K562 (cell line): Measurements from ENCODE around the gene HDAC7. TPM values are rescaled to one million over a fixed set of nuclear protein-coding genes. Genes with fewer than 3 reads are reported as not detected.
A peak's percentile ranks its signal among the peaks of the same experiment; 100 is the strongest.

Experiments used
- ATAC-seq: fragments of 200-7000 bp; cut with Tn5 transposase; 3 replicates; pipeline ENCODE4 v1.9.1; 2020; ENCODE audit warnings: moderate library complexity
- BruUV-seq: library from RNA; stranded (reverse); fragments of 400-500 nt; replicated peaks from 2 replicates; lab custom pipeline; 2021; lab: Mats Ljungman, UMichigan
- CTCF ChIA-PET: fragments of 300-600 bp; formaldehyde crosslinking; extraction: SDS; loops from one replicate; lab custom pipeline; 2021; ENCODE audit warnings: low intra/inter-chr PET ratio; lab: Yijun Ruan, JAX
- POLR2A ChIA-PET: fragments of 300-600, 350-650 bp; sonication (Branson Sonifier 250); formaldehyde crosslinking; extraction: SDS; loops from one replicate; lab custom pipeline; 2021; ENCODE audit warnings: antibody characterized with exemption, inconsistent platforms; lab: Yijun Ruan, JAX
- DNase-seq, 4 experiments: peaks; one replicate each; pipeline versions ENCODE4 v3.0.0 to v3.0.0-alpha.2; 2011 to 2018; ENCODE audit warnings: low spot score in 3 of 4, mixed read lengths in 3 of 4; ENCODE audit errors: extremely low read depth in 1 of 4
- FAIRE-seq: peaks from 2 replicates; lab custom pipeline; 2011; peaks lifted over from hg19 to GRCh38; lab: Jason Lieb, UNC
- H2AFZ ChIP-seq: 2 replicates; pipeline ENCODE4 v1.6.0; 2011; ENCODE audit warnings: low read depth, low read length, control low read depth, inconsistent platforms
- H3K27ac ChIP-seq: fragments of 200-600 bp; 3 replicates; pipeline ENCODE4 v1.8.0; 2011; ENCODE audit warnings: low read depth, mild to moderate bottlenecking, control low read depth, inconsistent platforms, low read length, moderate library complexity, mixed read lengths; ENCODE audit errors: extremely low read depth
- H3K27me3 ChIP-seq, 2 experiments: fragments of 300-600 bp in 1 of 2; 2 replicates in 1 of 2; 3 replicates in 1 of 2; pipeline versions ENCODE4 v1.6.0 to v1.8.0; 2011; ENCODE audit warnings: inconsistent platforms in 2 of 2, low read length in 2 of 2, mild to moderate bottlenecking in 1 of 2, mixed read lengths in 1 of 2, moderate library complexity in 1 of 2; ENCODE audit not compliant: control insufficient read depth in 2 of 2, insufficient read depth in 2 of 2
- H3K36me3 ChIP-seq: fragments of 300-600 bp; 3 replicates; pipeline ENCODE4 v1.8.0; 2011; ENCODE audit warnings: mild to moderate bottlenecking, low read length, inconsistent platforms; ENCODE audit not compliant: control insufficient read depth, insufficient read depth
- H3K4me1 ChIP-seq, 2 experiments: fragments of 200-600 bp in 1 of 2; replicated peaks in 1 of 2; 2 replicates in 1 of 2; 3 replicates in 1 of 2; pipeline versions ENCODE4 v1.5.1 to v1.8.0; 2011; ENCODE audit warnings: inconsistent platforms in 2 of 2, low read length in 2 of 2, mild to moderate bottlenecking in 1 of 2, mixed read lengths in 1 of 2, moderate library complexity in 1 of 2; ENCODE audit not compliant: control insufficient read depth in 2 of 2, insufficient read depth in 2 of 2
- H3K4me2 ChIP-seq: 2 replicates; pipeline ENCODE4 v1.6.1; 2011; ENCODE audit warnings: low read length, control low read depth, inconsistent platforms, mixed read lengths; ENCODE audit not compliant: insufficient read depth
- H3K4me3 ChIP-seq: fragments of 200-600 bp; sonication (generic), shearing (Covaris generic); 2 replicates; pipeline ENCODE4 v1.5.1; 2016; ENCODE audit warnings: control low read depth, inconsistent platforms
- H3K79me2 ChIP-seq: fragments of 200-600 bp; 3 replicates; pipeline ENCODE4 v1.8.0; 2011; ENCODE audit warnings: low read length, inconsistent platforms; ENCODE audit not compliant: control insufficient read depth, insufficient read depth
- H3K9ac ChIP-seq, 2 experiments: 2 replicates each; pipeline versions ENCODE4 v1.6.0 to v1.6.1; 2011; ENCODE audit warnings: low read depth in 2 of 2, low read length in 2 of 2, control low read depth in 1 of 2, inconsistent platforms in 1 of 2, mild to moderate bottlenecking in 1 of 2, mixed read lengths in 1 of 2; ENCODE audit not compliant: insufficient read depth in 1 of 2
- H3K9me1 ChIP-seq: one replicate; pipeline ENCODE4 v1.6.0; 2011; ENCODE audit warnings: inconsistent platforms, mild to moderate bottlenecking, low read length, moderate library complexity; ENCODE audit not compliant: control insufficient read depth, insufficient read depth
- H3K9me3 ChIP-seq: replicated peaks from 2 replicates; pipeline ENCODE4 v1.5.1; 2011; ENCODE audit warnings: low read depth, low read length, inconsistent platforms; ENCODE audit not compliant: control insufficient read depth, insufficient read depth
- H4K20me1 ChIP-seq: replicated peaks from 2 replicates; pipeline ENCODE4 v1.6.1; 2011; ENCODE audit warnings: low read length, inconsistent platforms, mixed read lengths; ENCODE audit not compliant: control insufficient read depth, insufficient read depth
- KLF13 ChIP-seq: fragments of 450-650 bp; IDR thresholded peaks from 2 replicates; pipeline ENCODE4 v1.6.1; 2016; ENCODE audit warnings: missing genetic modification characterization, low read depth, mild to moderate bottlenecking, missing compliant biosample characterization, moderate library complexity, borderline replicate concordance
- POLR2G ChIP-seq: fragments of 200-400 bp; formaldehyde crosslinking; IDR thresholded peaks from 2 replicates; pipeline ENCODE4 v1.6.1; 2017; ENCODE audit warnings: low read depth, mild to moderate bottlenecking, antibody characterized with exemption, low read length, moderate library complexity
- ZNF584 ChIP-seq: fragments of 200-800 bp; sonication (Bioruptor generic); IDR thresholded peaks from 2 replicates; pipeline ENCODE4 v1.6.1; 2016; ENCODE audit warnings: low read depth, mild to moderate bottlenecking, missing genetic modification characterization, missing compliant biosample characterization
- WGBS: fragments of 100-300 bp; shearing (Covaris generic); methylation state at CpG from one replicate; pipeline ENCODE4 v1.1.6; 2016; ENCODE audit warnings: low coverage, mixed read lengths; ENCODE audit not compliant: insufficient coverage; ENCODE audit errors: missing lambda C conversion rate; 5-methylcytosine and 5-hydroxymethylcytosine counted together
- in situ Hi-C: fragments of 300-500 bp; cut with MboI; formaldehyde crosslinking; loops from 4 replicates; pipeline ENCODE4 v1.15.0; 2018; ENCODE audit warnings: inconsistent platforms, mixed read lengths
- intact Hi-C: fragments of 100-400 bp; cut with micrococcal nuclease; formaldehyde crosslinking; loops from 2 replicates; pipeline ENCODE4 v1.14.2; 2022
- polyA plus RNA-seq, 8 experiments: library from polyadenylated mRNA; depleted of rRNA in 4 of 8; stranded (reverse) in 5 of 8; unstranded in 3 of 8; fragments of >200 nt; fragmentation: Nextera tagmentation in 2 of 8; fragmentation: Illumina TruSeq in 1 of 8; extraction: Ambion mirVana in 2 of 8; extraction: Trizol in 1 of 8; gene quantifications; 2 replicates each; pipeline versions ENCODE4 v1.2.1 to v1.2.3, GENCODE V29; 2011 to 2014; ENCODE audit warnings: inconsistent platforms in 1 of 8, missing spikeins in 1 of 8
- total RNA-seq, 7 experiments: library from RNA; depleted of rRNA in 6 of 7; stranded (reverse); fragments of >200 nt in 6 of 7; fragmentation: Illumina TruSeq in 2 of 7; extraction: Trizol in 2 of 7; gene quantifications; 2 replicates each; pipeline versions ENCODE4 v1.2.1 to v1.2.3, GENCODE V29; 2011 to 2021; ENCODE audit warnings: low replicate concordance in 1 of 7

The HDAC7 gene
- total and polyA plus RNA-seq, 9 of the 15 experiments (the other 6 are each of a cell fraction or from before 2014, with no cell fraction given), result 2.5 to 129 (median 31.1) TPM

DNA sequence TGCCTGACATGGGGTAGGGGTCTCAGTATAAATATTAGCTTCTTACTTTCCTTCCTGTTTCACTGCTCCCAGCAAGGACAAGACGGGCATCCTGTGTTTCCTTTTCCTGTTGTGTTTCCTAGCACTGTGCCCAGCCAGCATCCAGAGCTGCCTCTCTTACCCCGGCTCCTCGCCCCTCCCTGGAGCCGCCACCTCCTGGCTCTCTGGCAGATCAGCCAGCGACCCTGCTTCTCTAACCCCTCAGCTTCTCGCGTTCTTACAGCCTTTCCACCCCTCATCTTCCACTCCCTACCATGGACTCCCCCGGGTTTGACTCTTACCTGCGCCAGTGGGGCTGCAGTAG is 17.8 kb downstream of the HDAC7 start:
- WGBS, result 92% methylated on average over 5 of the region's 9 CpGs
- no TSS peak for BruUV-seq
- no peak overlapping the region for H3K27ac ChIP-seq
- H3K79me2 ChIP-seq, result peaks cover 80% of the 10 kb centered on the region
- CTCF ChIA-PET, result no interaction called here
- H3K9me1 ChIP-seq, result peaks cover 5% of the 10 kb centered on the region
- H3K36me3 ChIP-seq, result peaks cover 92% of the 10 kb centered on the region; the same call in 2 of the 3 replicates
- no peaks in the 10 kb centered on the region for H3K27me3 ChIP-seq
- no peak overlapping the region for H3K4me3 ChIP-seq
- H3K9me3 ChIP-seq, result no peaks in the 10 kb centered on the region
- H3K4me1 ChIP-seq, result peaks cover 2 to 48% of the 10 kb centered on the region in 2 experiments
- no peak for ATAC-seq
- H3K9ac ChIP-seq, result 0 out of 4 replicates have a peak overlapping the region, but pooled peaks of 1 of the 2 experiments have one; percentile 63
- FAIRE-seq, result no peak
- POLR2A ChIA-PET, result interaction anchor here (0.6 to 1.4 kb wide), 4 partner anchors 9 to 32 kb away, joined by 3 to 4 read pairs (median 3); no protein-coding TSS in a partner anchor
- intact Hi-C loops, result no loop called here
- H4K20me1 ChIP-seq, result peaks cover 7% of the 10 kb centered on the region; the same call in 1 of the 2 replicates
- TF ChIP-seq POLR2G (peak; percentile 44; the same call in 1 of the 2 replicates), KLF13 (tag) (no peak)
- TF ChIP-seq, all 486 proteins: peak for 1
- no peak for DNase-seq
- no peak overlapping the region for H3K4me2 ChIP-seq
- H2AFZ ChIP-seq, result no peak overlapping the region
- in situ Hi-C loops, result no loop called here

DNA sequence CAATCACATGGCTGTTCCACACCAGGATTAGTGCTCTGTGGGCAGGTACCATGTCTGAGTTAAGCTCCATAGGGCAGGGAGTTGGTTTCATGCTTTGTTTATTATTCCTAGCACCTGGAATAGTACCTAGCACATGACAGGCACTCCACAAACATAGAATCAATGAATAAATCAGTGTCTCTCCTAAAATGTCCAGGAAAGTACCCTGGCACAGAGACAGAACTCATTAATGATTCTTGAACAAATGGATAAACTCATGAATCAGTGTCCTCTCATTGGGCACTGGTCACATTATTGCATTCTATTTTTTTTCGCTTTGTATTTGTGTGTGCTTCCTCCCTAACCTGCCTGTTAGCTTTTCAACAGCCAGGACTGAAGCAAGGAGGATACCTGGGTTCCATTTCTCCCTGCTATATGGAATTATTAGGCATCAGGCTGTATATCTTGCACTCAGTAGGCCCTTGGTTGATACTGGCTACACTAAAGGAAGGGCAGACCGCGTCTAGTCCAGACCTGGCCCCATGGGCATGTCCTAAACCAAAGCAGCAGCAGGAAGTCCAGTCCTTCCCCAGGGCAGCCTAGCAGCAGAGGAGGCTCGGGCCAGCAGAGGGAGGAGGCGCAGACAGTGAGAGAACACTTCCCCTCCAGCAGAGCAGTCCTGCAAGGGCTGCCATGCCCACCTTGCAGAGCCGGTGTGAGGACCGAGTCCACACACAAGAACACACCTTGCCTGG is 18.4 kb downstream of the HDAC7 start:
- POLR2A ChIA-PET, result interaction anchor here (0.6 to 1.4 kb wide), 3 partner anchors 11 to 97 kb away, joined by 3 read pairs; no protein-coding TSS in a partner anchor

More for the DNA sequence above, 18.4 kb downstream of the HDAC7 start:
- TF ChIP-seq ZNF584 (CRISPR knock-in tag), result no peak
- TF ChIP-seq POLR2G, result peak; percentile 34; the same call in 1 of the 2 replicates
- ATAC-seq, result no peak
- FAIRE-seq, result no peak
- BruUV-seq, result no TSS peak
- peaks cover 97% of the 10 kb centered on the region; the same call in 2 of the 3 replicates for H3K36me3 ChIP-seq
- DNase-seq, result no peak
- CTCF ChIA-PET, result interaction anchor here (0.9 kb wide), 1 partner anchor 37 kb away, joined by 3 read pairs; no protein-coding TSS in a partner anchor
- H3K4me3 ChIP-seq, result no peak overlapping the region
- peaks cover 5% of the 10 kb centered on the region for H3K9me1 ChIP-seq
- in situ Hi-C loops, result no loop called here
- peaks cover 7% of the 10 kb centered on the region; the same call in 1 of the 2 replicates for H4K20me1 ChIP-seq
- no peak overlapping the region for H3K27ac ChIP-seq
- intact Hi-C loops, result no loop called here
- no peak overlapping the region for H2AFZ ChIP-seq
- no peak overlapping the region for H3K4me2 ChIP-seq
- 91% methylated on average over 7 of the region's 7 CpGs for WGBS
- peaks cover 2 to 46% of the 10 kb centered on the region in 2 experiments for H3K4me1 ChIP-seq
- peaks cover 75% of the 10 kb centered on the region for H3K79me2 ChIP-seq
- H3K9ac ChIP-seq, result 0 out of 4 replicates have a peak overlapping the region, but pooled peaks of 1 of the 2 experiments have one; percentile 63
- no peaks in the 10 kb centered on the region for H3K9me3 ChIP-seq
- H3K27me3 ChIP-seq, result no peaks in the 10 kb centered on the region
